ENCODE data around the gene DNASE1L3. TPM values are rescaled to one million over a fixed set of nuclear protein-coding genes. Genes with fewer than 3 reads are reported as not detected.

The DNASE1L3 gene
- total and polyA plus RNA-seq, 2 of the 13 experiments (the other 11 are each of a cell fraction or from before 2014, with no cell fraction given), result 0.86 to 1.7 TPM

DNA sequence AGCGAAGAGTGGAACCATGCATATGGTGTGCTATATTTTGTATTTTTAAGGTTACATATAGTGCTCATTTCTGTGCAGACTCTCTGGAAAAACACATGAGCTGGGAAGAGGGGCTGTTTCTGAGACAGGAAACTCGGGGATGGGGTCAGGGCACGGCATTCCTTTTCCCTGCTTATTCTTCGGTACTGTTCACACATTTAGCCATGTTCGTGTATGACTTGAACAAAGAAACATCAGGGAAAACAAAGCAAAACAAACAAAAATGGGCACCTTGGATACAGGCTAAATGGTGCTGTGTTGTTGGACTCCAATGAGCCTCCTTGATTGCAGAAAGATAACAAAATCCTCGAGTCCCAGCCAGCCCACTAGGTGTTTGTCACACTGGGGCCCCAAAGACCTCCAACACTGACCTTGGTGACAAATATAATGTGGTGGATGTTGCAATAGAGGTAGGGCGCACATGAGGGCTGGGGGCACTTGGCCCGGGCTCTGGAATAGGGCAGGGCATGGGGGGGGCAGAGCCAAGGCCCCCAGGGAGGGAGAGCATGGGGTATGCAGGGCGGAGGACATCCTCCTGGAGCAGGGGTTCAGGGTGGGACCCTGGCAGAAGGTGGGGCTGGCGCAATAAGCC, 19.3 kb downstream of the DNASE1L3 start (continued):
- TF ChIP-seq, protein P1, sequence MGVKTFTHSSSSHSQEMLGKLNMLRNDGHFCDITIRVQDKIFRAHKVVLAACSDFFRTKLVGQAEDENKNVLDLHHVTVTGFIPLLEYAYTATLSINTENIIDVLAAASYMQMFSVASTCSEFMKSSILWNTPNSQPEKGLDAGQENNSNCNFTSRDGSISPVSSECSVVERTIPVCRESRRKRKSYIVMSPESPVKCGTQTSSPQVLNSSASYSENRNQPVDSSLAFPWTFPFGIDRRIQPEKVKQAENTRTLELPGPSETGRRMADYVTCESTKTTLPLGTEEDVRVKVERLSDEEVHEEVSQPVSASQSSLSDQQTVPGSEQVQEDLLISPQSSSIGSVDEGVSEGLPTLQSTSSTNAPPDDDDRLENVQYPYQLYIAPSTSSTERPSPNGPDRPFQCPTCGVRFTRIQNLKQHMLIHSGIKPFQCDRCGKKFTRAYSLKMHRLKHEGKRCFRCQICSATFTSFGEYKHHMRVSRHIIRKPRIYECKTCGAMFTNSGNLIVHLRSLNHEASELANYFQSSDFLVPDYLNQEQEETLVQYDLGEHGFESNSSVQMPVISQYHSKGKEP (CRISPR knock-in tag; IDR thresholded peaks at IDR 0.05), result no peak
- TF ChIP-seq, protein P2, sequence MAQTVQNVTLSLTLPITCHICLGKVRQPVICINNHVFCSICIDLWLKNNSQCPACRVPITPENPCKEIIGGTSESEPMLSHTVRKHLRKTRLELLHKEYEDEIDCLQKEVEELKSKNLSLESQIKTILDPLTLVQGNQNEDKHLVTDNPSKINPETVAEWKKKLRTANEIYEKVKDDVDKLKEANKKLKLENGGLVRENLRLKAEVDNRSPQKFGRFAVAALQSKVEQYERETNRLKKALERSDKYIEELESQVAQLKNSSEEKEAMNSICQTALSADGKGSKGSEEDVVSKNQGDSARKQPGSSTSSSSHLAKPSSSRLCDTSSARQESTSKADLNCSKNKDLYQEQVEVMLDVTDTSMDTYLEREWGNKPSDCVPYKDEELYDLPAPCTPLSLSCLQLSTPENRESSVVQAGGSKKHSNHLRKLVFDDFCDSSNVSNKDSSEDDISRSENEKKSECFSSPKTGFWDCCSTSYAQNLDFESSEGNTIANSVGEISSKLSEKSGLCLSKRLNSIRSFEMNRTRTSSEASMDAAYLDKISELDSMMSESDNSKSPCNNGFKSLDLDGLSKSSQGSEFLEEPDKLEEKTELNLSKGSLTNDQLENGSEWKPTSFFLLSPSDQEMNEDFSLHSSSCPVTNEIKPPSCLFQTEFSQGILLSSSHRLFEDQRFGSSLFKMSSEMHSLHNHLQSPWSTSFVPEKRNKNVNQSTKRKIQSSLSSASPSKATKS (CRISPR knock-in tag; IDR thresholded peaks at IDR 0.05), result no peak
- TF ChIP-seq, protein P3, sequence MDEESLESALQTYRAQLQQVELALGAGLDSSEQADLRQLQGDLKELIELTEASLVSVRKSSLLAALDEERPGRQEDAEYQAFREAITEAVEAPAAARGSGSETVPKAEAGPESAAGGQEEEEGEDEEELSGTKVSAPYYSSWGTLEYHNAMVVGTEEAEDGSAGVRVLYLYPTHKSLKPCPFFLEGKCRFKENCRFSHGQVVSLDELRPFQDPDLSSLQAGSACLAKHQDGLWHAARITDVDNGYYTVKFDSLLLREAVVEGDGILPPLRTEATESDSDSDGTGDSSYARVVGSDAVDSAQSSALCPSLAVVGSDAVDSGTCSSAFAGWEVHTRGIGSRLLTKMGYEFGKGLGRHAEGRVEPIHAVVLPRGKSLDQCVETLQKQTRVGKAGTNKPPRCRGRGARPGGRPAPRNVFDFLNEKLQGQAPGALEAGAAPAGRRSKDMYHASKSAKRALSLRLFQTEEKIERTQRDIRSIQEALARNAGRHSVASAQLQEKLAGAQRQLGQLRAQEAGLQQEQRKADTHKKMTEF (CRISPR knock-in tag; IDR thresholded peaks at IDR 0.05), result peak; percentile 68; the same call in 1 of the 2 replicates
- TF ChIP-seq SETDB1 (CRISPR knock-in tag; IDR thresholded peaks at IDR 0.05; ENCODE audit: borderline replicate concordance) (no peak), ZFYVE20 (CRISPR knock-in tag; IDR thresholded peaks at IDR 0.05; ENCODE audit: borderline replicate concordance, low read depth) (no peak), ZMYM2 (CRISPR knock-in tag; IDR thresholded peaks at IDR 0.05) (no peak), ZNF33B (CRISPR knock-in tag; IDR thresholded peaks at IDR 0.05) (no peak), CEBPG (CRISPR knock-in tag; IDR thresholded peaks at IDR 0.05) (peak; percentile 90), BCL6 (CRISPR knock-in tag; IDR thresholded peaks at IDR 0.05) (peak; percentile 98), ATF7 (IDR thresholded peaks at IDR 0.05) (no peak), ATF7 (CRISPR knock-in tag; IDR thresholded peaks at IDR 0.05) (no peak), ZNF335 (CRISPR knock-in tag; IDR thresholded peaks at IDR 0.05) (no peak), ZNF12 (CRISPR knock-in tag; IDR thresholded peaks at IDR 0.05) (no peak), SNRNP70 (IDR thresholded peaks at IDR 0.05; ENCODE audit: low read depth, low read length) (no peak), FOXO1 (CRISPR knock-in tag; IDR thresholded peaks at IDR 0.05) (peak; percentile 78; the same call in 1 of the 2 replicates), TP53 (CRISPR knock-in tag; conservative IDR thresholded peaks at IDR 0.05) (no peak), IKZF1 (IDR thresholded peaks at IDR 0.05) (no peak), HMG20A (CRISPR knock-in tag; IDR thresholded peaks at IDR 0.05; ENCODE audit: borderline replicate concordance) (peak; percentile 80; the same call in 1 of the 2 replicates), SSRP1 (CRISPR knock-in tag; IDR thresholded peaks at IDR 0.05) (no peak), HMG20B (CRISPR knock-in tag; conservative IDR thresholded peaks at IDR 0.05) (peak; percentile 87), ZNF792 (CRISPR knock-in tag; IDR thresholded peaks at IDR 0.05) (no peak)
- TF ChIP-seq, protein P4, sequence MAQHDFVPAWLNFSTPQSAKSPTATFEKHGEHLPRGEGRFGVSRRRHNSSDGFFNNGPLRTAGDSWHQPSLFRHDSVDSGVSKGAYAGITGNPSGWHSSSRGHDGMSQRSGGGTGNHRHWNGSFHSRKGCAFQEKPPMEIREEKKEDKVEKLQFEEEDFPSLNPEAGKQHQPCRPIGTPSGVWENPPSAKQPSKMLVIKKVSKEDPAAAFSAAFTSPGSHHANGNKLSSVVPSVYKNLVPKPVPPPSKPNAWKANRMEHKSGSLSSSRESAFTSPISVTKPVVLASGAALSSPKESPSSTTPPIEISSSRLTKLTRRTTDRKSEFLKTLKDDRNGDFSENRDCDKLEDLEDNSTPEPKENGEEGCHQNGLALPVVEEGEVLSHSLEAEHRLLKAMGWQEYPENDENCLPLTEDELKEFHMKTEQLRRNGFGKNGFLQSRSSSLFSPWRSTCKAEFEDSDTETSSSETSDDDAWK (CRISPR knock-in tag; IDR thresholded peaks at IDR 0.05), result no peak
- TF ChIP-seq, protein P5, sequence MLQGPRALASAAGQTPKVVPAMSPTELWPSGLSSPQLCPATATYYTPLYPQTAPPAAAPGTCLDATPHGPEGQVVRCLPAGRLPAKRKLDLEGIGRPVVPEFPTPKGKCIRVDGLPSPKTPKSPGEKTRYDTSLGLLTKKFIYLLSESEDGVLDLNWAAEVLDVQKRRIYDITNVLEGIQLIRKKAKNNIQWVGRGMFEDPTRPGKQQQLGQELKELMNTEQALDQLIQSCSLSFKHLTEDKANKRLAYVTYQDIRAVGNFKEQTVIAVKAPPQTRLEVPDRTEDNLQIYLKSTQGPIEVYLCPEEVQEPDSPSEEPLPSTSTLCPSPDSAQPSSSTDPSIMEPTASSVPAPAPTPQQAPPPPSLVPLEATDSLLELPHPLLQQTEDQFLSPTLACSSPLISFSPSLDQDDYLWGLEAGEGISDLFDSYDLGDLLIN (CRISPR knock-in tag; IDR thresholded peaks at IDR 0.05; ENCODE audit: borderline replicate concordance), result no peak
- TF ChIP-seq, protein P6, sequence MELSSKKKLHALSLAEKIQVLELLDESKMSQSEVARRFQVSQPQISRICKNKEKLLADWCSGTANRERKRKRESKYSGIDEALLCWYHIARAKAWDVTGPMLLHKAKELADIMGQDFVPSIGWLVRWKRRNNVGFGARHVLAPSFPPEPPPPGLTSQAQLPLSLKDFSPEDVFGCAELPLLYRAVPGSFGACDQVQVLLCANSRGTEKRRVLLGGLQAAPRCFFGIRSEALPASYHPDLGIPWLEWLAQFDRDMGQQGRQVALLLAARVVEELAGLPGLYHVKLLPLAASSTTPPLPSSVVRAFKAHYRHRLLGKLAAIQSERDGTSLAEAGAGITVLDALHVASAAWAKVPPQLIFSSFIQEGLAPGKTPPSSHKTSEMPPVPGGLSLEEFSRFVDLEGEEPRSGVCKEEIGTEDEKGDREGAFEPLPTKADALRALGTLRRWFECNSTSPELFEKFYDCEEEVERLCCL (CRISPR knock-in tag; IDR thresholded peaks at IDR 0.05; ENCODE audit: borderline replicate concordance), result no peak
